NCI-H460 (cell line): Measurements from ENCODE around the gene DLAT. TPM values are rescaled to one million over a fixed set of nuclear protein-coding genes. Genes with fewer than 3 reads are reported as not detected.
"Not testable (repeated sequence)": the region's sequence is repeated elsewhere in the genome, so short reads cannot be mapped to it uniquely, and the experiment has no call there.

Experiments
- DNase-seq: peaks from one replicate; pipeline ENCODE4 v3.0.0-alpha.2; 2016; ENCODE audit warnings: low read depth; ENCODE audit errors: extremely low read depth
- total RNA-seq: library from RNA; depleted of rRNA; stranded (reverse); fragments of >200 nt; shearing (Covaris generic); gene quantifications from 2 replicates; pipeline ENCODE4 v1.2.3, GENCODE V29; 2014

The DLAT gene
- total RNA-seq, 1 experiment from 2014 or later = 59.1 TPM

DNA sequence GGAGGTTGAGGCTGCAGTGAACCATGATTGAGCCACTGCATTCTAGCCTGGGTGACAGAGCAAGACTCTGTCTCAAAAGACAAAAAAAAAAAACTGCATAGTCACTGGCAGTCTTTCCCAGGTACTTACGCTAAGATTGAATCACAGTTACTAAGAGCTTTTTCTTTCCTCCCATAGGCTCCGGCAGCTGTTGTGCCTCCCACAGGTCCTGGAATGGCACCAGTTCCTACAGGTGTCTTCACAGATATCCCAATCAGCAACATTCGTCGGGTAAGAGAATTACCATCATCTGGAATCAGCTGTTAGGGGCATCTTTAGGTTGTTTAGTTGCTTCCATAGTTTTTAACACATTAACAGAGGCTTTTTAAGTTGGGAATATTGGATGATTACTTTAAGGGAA is 19.8 kb downstream of the DLAT start:
- DNase-seq = no peak

GRCh38 chr11:112046647-112047046 is 21.4 kb downstream of the DLAT start:
- DNase-seq = not testable (repeated sequence)

GRCh38 chr11:112048256-112048655 is 23.0 kb downstream of the DLAT start:
- not testable (repeated sequence) for DNase-seq

DNA sequence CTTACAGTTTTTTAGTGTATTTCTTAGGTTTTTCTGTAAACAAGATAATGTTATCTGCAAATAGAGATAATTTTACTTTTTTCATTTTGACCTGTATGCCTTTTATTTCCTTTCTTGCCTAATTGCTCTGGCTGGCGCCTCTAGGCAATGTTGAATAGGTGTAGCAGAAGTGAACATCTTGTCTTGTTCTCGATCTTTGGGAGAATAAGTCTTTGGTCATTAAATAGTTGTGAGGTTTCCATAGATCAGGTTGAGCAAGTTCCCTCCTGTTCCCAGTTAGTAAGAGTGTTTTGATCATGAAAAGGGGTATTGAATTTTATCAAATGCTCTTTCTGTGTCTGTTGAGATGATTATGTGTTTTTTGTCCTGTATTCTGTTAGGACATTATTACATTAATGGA is 24.6 kb downstream of the DLAT start:
- no peak for DNase-seq

DNA sequence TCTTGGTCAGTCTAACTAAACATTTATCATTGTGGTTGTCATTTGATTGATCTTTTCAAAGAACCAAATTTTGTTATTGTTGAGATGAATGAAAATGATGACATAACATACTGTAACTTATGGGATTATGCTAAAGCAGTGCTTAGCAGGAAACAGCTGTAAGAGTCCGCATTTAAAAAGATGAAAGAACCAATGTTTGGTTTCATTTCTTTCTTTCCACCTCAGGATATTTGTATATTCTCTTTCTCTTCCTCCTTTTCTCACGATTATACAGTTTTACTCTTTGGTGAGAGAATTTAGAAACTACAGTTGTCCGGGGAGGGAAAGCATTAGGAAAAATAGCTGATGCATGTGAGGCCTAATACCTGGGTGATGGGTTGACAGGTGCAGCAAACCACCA is 25.5 kb downstream of the DLAT start:
- no peak for DNase-seq

DNA sequence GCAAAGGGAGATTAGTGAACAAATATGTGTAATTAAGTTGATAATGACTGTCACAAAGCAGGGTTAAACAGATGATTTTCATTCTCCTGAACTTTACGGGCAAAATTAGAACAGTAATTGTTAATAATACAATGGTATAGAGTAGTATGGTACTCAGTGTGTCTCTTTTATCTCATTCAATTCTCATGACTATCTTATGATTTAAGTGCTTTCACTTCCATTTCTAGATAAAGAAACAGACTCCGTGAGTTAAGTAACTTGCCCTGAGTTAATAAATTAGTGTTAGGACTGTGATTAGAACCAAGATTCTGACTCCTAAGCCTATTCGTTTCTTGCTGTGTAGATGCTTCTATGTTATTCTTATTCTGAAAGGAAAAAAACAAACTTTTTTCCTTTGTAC is 26.6 kb downstream of the DLAT start:
- DNase-seq = no peak

- DNase-seq = no peak
Measured at GRCh38 chr11:112057170-112057569, 32.0 kb downstream of the DLAT start.

- no peak for DNase-seq
Measured at GRCh38 chr11:112058103-112058502, 32.9 kb downstream of the DLAT start.

- DNase-seq = no peak
Measured at GRCh38 chr11:112062923-112063322, 37.7 kb downstream of the DLAT start.

GRCh38 chr11:112073941-112074811 is 49.0 kb downstream of the DLAT start, which contains the start of the genes NKAPD1 and PIH1D2:
NKAPD1 (plus strand) TSS chr11:112074299; CDS start chr11:112075575, 1,276 bp downstream.
PIH1D2 (minus strand) TSS chr11:112074017; CDS start chr11:112073174, 843 bp downstream.
- peak; percentile 50 for DNase-seq

DNA sequence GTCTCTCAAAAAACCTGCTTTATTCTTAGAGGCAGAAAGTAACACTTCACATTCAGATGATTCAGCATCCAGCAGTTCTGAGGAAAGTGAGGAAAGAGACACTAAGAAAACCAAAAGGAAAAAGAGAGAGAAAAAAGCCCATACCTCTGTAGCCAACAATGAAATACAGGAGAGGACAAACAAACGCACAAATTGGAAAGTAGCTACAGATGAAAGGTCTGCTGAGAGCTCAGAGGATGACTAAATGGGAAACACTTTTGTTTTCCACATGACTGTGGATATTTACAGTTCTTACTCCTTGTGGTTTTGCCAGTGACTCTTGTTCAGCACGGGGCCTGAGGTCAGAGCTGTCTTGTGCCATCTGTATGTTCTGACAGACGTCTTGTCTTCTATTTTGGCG is 57.5 kb downstream of the DLAT start:
- no peak for DNase-seq

GRCh38 chr11:112085822-112086421 is 60.7 kb downstream of the DLAT start:
- DNase-seq = peak; percentile 0

- DNase-seq = peak; percentile 95
Measured at GRCh38 chr11:112086422-112087191, 61.4 kb downstream of the DLAT start, which contains the start of the genes SDHD and TIMM8B. SDHD (plus strand) TSS chr11:112086873; CDS start chr11:112086908, 35 bp downstream. TIMM8B (minus strand) TSS chr11:112086756; CDS start chr11:112086723, 33 bp downstream.

DNA sequence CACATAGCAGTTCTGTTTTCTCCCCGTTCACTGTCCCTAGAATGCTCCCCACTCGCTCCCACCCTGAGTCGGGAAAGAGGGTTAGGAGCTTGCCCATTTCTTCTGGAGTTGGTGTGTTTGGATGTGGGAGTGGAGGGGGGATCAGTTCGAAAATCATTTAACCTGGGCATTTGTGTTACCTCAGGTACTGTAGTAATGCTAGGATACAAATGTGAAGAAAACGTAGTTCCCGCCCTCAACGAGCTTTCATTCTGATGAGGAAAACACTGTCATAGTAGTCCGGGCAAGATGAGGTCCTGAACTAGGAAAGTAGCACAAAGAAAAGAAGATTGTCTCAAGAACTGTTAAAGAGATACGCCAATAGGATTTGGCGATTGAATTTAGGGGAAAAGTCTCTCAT is 62.0 kb downstream of the DLAT start:
- no peak for DNase-seq

DNA sequence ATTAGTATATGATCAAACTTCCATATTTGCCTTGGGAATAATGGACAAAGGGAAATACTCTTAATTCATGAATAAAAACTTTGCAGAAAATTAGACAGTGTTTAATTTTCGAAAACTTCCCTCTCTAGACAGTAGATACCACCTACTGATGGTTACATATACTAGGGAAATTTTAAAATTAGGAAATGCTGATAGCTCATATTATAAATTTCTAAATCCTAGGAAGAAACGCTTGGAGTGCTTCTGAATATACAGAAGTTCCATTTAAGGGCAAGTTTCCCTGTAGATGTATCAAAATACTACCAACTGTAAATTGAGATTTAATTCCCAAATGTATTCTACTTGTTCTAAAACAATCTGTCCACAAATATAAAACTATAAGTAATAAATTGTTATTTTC is 70.1 kb downstream of the DLAT start:
- DNase-seq = not testable (repeated sequence)

DNA sequence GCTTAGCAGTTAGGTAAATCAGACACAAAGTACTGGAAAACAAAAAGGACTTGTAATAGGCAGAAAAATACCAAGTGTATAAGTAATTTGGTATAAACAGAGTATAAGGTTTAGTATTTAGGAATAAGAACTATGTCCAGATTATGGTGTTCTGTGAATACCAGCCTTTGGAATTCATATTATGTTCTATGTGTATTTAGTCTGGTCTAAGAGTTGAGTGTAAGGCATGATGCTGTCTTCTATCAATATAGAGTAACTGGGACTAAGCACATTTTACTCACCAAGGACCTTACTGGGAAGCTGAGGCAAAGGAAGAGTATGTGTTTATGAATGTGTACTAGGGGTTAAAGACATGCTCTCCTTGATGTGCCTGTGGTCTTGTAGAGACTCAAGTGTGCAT is 71.0 kb downstream of the DLAT start:
- DNase-seq = no peak

DNA sequence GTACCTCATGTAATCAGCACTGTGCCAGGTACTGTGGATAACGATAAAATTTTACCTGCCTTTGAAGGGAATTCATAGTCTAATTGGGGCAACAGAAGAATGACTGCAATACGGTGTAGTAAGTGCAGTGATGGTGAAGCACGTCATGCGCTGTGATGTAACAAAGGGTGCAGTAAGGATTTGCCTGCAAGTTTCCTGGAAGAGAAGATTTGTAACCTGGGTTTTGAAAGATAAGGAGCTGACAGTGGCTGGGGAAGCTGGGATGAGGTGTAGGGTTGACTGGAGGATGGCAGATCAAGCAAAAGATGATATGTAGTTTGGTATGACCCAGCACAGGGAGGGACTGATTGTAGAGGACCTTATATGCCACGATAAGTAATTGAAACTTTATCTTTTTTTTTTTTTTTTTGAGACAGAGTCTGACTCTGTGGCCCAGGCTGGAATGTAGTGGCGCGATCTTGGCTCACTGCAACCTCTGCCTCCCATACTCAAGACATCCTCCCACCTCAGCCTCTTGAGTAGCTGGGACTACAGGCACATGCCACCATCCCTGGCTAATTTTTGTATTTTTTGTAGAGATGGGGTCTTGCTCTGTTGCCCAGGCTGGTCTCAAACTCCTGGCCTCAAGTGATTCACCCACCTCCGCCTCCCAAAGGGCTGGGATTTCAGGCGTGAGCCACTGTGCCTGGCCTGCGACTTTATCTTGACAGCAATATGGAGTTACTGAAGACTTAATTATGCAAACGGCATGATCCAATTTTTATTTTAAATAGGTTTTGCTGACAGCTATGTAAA is 72.7 kb downstream of the DLAT start:
- no peak for DNase-seq

DNA sequence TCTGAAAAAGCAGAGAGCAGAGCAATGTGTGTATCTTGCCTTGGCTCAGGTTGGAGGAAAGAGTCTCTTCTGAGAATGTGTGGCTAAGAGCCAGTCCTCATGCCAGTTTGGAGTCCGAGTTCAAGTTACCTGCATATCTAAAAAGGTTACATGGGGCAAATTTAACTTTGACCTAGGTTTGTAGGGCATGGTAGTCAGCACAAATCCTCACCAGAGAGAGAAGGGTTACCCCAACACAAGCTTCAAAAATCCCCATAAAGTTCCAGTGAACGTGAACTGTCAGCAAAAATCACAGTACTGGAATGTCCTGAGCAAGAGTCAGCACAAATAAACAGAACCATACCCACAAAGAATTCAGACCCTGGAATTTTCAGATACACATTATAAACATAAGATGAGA is 75.3 kb downstream of the DLAT start:
- DNase-seq = no peak

DNA sequence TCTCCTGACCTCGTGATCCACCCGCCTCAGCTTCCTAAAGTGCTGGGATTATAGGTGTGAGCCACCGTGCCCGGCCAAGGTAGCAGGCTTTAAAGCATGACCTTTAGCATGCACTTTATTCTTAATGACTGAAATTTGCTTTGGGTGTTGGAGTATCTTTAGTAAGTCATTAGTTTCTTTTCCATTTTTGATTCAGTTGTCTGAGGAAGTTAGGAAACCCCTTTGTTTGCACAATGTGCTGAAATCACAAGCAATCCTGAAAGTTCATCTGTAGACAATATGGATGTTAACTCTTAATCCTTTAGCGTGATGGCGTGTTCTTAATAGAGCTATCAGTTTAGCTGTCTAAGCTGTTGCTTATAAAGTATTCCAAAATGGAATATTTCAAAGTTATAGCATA is 78.2 kb downstream of the DLAT start:
- no peak for DNase-seq

DNA sequence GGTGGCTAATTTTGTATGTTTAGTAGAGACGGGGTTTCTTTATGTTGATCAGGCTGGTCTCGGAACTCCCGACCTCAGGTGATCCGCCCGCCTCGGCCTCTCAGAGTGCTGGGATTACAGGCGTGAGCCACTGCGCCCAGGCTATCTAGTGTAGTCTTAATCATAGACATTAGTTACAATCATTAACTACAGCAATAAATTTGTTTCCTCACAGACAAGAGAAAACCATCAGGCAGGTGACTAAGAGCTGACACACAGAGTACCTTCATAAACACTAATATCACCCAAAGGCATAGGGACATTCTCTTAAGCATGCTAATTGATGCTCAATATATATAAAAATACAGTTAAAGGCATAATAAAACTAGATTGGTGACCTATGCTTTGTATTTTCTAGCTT is 80.9 kb downstream of the DLAT start:
- no peak for DNase-seq
